HEK293 (cell line): ENCODE results near the gene PMCH.

Experiments
- BCL11A ChIP-seq: fragments of 450-650 bp; formaldehyde crosslinking; IDR thresholded peaks from 2 replicates; pipeline ENCODE4 v1.5.1; 2016; ENCODE audit warnings: low read depth, missing biosample characterization, missing genetic modification characterization
- CTCF ChIP-seq: fragments of 450-650 bp; formaldehyde crosslinking; IDR thresholded peaks from 2 replicates; pipeline ENCODE4 v1.5.1; 2016; ENCODE audit warnings: missing biosample characterization, missing genetic modification characterization
- ZNF37A ChIP-seq: fragments of 450-650 bp; IDR thresholded peaks from 2 replicates; pipeline ENCODE4 v1.5.1; 2018; ENCODE audit warnings: missing biosample characterization, missing genetic modification characterization
- ZNF433 ChIP-seq: fragments of 450-650 bp; formaldehyde crosslinking; IDR thresholded peaks from 2 replicates; pipeline ENCODE4 v1.5.1; 2016; ENCODE audit warnings: missing biosample characterization, missing genetic modification characterization, low read depth
- ZNF518A ChIP-seq: fragments of 450-650 bp; formaldehyde crosslinking; conservative IDR thresholded peaks from 2 replicates; pipeline ENCODE4 v1.5.1; 2016; ENCODE audit warnings: low read depth, missing biosample characterization, missing genetic modification characterization
- ZNF600 ChIP-seq: fragments of 450-650 bp; formaldehyde crosslinking; IDR thresholded peaks from 2 replicates; pipeline ENCODE4 v1.5.1; 2016; ENCODE audit warnings: missing biosample characterization, missing genetic modification characterization
- ZNF776 ChIP-seq: fragments of 450-650 bp; formaldehyde crosslinking; IDR thresholded peaks from 2 replicates; pipeline ENCODE4 v1.5.0; 2017; ENCODE audit warnings: missing biosample characterization, missing genetic modification characterization, borderline replicate concordance

GRCh38 chr12:102202556-102202955, 4.9 kb upstream of the PMCH start:
- TF ChIP-seq ZNF776 (no peak), CTCF (no peak), ZNF433 (tag by site-specific recombination) (no peak), BCL11A (tag by site-specific recombination) (no peak), ZNF37A (tag by site-specific recombination) (no peak), ZNF600 (tag by site-specific recombination) (no peak), ZNF518A (tag by site-specific recombination) (no peak)
